ENCODE measurements around the gene SHCBP1. TPM values are rescaled to one million over a fixed set of nuclear protein-coding genes. Genes with fewer than 3 reads are reported as not detected.

Gene SHCBP1
- total and polyA plus RNA-seq, 2 of the 4 experiments (the other 2 are of a cell fraction): 18.3 to 18.6 TPM

DNA sequence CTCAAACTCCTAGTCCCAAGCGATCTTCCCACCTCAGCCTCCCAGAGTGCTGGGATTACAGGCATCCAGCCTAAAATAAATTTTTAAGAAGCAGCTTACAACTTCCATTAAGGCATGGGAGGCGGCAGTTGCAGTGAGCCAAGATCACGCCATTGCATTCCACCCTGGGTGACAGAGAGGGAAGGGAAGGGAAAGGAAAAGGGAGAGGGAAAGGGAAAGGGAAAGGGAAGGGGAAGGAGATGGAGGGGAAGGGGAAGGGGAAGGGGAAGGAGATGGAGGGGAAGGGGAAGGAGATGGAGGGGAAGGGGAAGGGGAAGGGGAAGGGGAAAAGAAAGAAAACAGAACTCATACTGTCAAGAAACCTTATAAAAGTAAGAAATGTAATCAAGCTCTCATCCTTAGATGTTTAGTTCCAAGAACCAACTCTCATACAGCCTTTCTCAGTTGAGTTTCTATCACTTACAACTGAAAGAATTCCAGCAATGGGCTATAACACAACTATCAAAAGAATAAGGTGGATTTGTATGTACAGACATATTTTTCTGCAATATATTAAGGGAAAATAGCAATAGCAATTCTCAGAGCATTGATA lies 43.1 kb downstream of the SHCBP1 start:
- Histone ChIP-seq H4K5ac (ENCODE audit: low read depth, low read length) (no peak overlapping the region), H3K4me2 (ENCODE audit: low read depth, low read length) (no peak overlapping the region), H4K91ac (ENCODE audit: insufficient read depth, low read depth, low read length) (no peak overlapping the region), H3K9me3 (ENCODE audit: control insufficient read depth, insufficient read depth, low read length) (no peaks in the 10 kb centered on the region), H3K56ac (ENCODE audit: extremely low read depth, insufficient read depth, low read length) (no peak overlapping the region), H2BK20ac (ENCODE audit: low read depth, low read length) (no peak overlapping the region), H3K4me3 (ENCODE audit: insufficient read depth, low read depth, low read length) (no peak overlapping the region), H4K8ac (ENCODE audit: low read depth in 2 of 2, low read length in 2 of 2) (no peak overlapping the region), H2BK15ac (ENCODE audit: low read depth, low read length) (no peak overlapping the region), H3K14ac (replicated peaks; ENCODE audit: low read depth, low read length) (no peak overlapping the region), H2AFZ (replicated peaks; ENCODE audit: low read length, poor library complexity) (no peak overlapping the region), H2AK9ac (replicated peaks; ENCODE audit: low read depth, low read length, poor library complexity) (no peak overlapping the region), H3K36me3 (ENCODE audit: control insufficient read depth, insufficient read depth, low read length) (no peaks in the 10 kb centered on the region; the same call in 1 of the 2 replicates), H3K9ac (ENCODE audit: low read depth, low read length) (no peak overlapping the region), H3K79me1 (ENCODE audit: low read depth in 1 of 2, low read length in 2 of 2) (no peaks in the 10 kb centered on the region; a peak in 1 of 4 replicates), H3K4ac (ENCODE audit: low read depth, low read length) (no peak overlapping the region), H2BK5ac (ENCODE audit: low read depth, low read length, poor library complexity, severe bottlenecking) (no peak overlapping the region), H3K9me1 (ENCODE audit: insufficient read depth, low read length) (no peaks in the 10 kb centered on the region), H3K18ac (ENCODE audit: low read depth, low read length) (no peak overlapping the region), H2BK120ac (ENCODE audit: low read depth, low read length) (no peak overlapping the region), H2AK5ac (ENCODE audit: low read depth, low read length) (no peak overlapping the region), H3K4me1 (ENCODE audit: control insufficient read depth, insufficient read depth, low read length) (peaks cover 3% of the 10 kb centered on the region), H4K20me1 (ENCODE audit: insufficient read depth, low read length) (no peaks in the 10 kb centered on the region), H3K23ac (ENCODE audit: low read depth, low read length) (no peak overlapping the region), H3K27ac (ENCODE audit: insufficient read depth, low read length) (no peak overlapping the region), H3K27me3 (ENCODE audit: control insufficient read depth, insufficient read depth, low read length) (no peaks in the 10 kb centered on the region)
- WGBS, 2 experiments (ENCODE audit: extremely low coverage in 2 of 2, insufficient read length in 1 of 2): no CpG with 5 or more reads among the region's 3 CpGs
- BruUV-seq (replicated peaks): no TSS peak
- ATAC-seq (ENCODE audit: low read depth) (no peak), DNase-seq (no peak)
- TF ChIP-seq, protein P1, sequence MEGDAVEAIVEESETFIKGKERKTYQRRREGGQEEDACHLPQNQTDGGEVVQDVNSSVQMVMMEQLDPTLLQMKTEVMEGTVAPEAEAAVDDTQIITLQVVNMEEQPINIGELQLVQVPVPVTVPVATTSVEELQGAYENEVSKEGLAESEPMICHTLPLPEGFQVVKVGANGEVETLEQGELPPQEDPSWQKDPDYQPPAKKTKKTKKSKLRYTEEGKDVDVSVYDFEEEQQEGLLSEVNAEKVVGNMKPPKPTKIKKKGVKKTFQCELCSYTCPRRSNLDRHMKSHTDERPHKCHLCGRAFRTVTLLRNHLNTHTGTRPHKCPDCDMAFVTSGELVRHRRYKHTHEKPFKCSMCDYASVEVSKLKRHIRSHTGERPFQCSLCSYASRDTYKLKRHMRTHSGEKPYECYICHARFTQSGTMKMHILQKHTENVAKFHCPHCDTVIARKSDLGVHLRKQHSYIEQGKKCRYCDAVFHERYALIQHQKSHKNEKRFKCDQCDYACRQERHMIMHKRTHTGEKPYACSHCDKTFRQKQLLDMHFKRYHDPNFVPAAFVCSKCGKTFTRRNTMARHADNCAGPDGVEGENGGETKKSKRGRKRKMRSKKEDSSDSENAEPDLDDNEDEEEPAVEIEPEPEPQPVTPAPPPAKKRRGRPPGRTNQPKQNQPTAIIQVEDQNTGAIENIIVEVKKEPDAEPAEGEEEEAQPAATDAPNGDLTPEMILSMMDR (conservative IDR thresholded peaks at IDR 0.05; ENCODE audit: low read depth, low read length): no peak
- TF ChIP-seq POLR2A (IDR thresholded peaks at IDR 0.05; ENCODE audit: low read depth, low read length): no peak
- TF ChIP-seq CEBPB (IDR thresholded peaks at IDR 0.05; ENCODE audit: low read depth, low read length): no peak
- no peak for TF ChIP-seq MAFK (IDR thresholded peaks at IDR 0.05; ENCODE audit: low read depth, low read length)
- no peak for TF ChIP-seq NFE2L2 (IDR thresholded peaks at IDR 0.05; ENCODE audit: low read depth, low read length)
- no peak for TF ChIP-seq USF2 (IDR thresholded peaks at IDR 0.05; ENCODE audit: low read depth, low read length)
- no peak for TF ChIP-seq RAD21 (IDR thresholded peaks at IDR 0.05; ENCODE audit: low read length)
- TF ChIP-seq, protein P2, sequence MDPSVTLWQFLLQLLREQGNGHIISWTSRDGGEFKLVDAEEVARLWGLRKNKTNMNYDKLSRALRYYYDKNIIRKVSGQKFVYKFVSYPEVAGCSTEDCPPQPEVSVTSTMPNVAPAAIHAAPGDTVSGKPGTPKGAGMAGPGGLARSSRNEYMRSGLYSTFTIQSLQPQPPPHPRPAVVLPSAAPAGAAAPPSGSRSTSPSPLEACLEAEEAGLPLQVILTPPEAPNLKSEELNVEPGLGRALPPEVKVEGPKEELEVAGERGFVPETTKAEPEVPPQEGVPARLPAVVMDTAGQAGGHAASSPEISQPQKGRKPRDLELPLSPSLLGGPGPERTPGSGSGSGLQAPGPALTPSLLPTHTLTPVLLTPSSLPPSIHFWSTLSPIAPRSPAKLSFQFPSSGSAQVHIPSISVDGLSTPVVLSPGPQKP (IDR thresholded peaks at IDR 0.05; ENCODE audit: borderline replicate concordance, low read depth, low read length): no peak
- TF ChIP-seq RCOR1 (IDR thresholded peaks at IDR 0.05; ENCODE audit: insufficient replicate concordance, low read length): no peak
- TF ChIP-seq BHLHE40 (IDR thresholded peaks at IDR 0.05; ENCODE audit: low read depth, low read length): no peak
- TF ChIP-seq RFX5 (IDR thresholded peaks at IDR 0.05; ENCODE audit: low read depth, low read length): no peak
- no peak for TF ChIP-seq SMC3 (IDR thresholded peaks at IDR 0.05; ENCODE audit: low read depth, low read length)
- TF ChIP-seq FOS (IDR thresholded peaks at IDR 0.05; ENCODE audit: low read depth, low read length): no peak
- TF ChIP-seq MXI1 (IDR thresholded peaks at IDR 0.05; ENCODE audit: borderline replicate concordance, low read depth, low read length): no peak
- TF ChIP-seq CHD1 (IDR thresholded peaks at IDR 0.05; ENCODE audit: low read depth, low read length): no peak
- no peak for TF ChIP-seq MAZ (IDR thresholded peaks at IDR 0.05; ENCODE audit: borderline replicate concordance, low read depth, low read length)
- intact Hi-C loops (cut with micrococcal nuclease) (no loop called here), in situ Hi-C loops (cut with MboI; ENCODE audit: low sequenced_read_pairs) (no loop called here), dilution Hi-C loops (cut with HindIII; ENCODE audit: low sequenced_read_pairs, unreplicated experiment) (no loop called here)
- CTCF ChIA-PET: no interaction called here
- POLR2A ChIA-PET (ENCODE audit: unreplicated experiment): no interaction called here

Data from IMR-90 (cell line).